Ectodermal cell (in vitro differentiated cells): Measurements from ENCODE around the gene SLC22A4.

Source experiments
- H3K27ac ChIP-seq: 2 replicates; pipeline ENCODE4 v1.7.0; 2013; ENCODE audit warnings: mild to moderate bottlenecking, low read depth, low read length; ENCODE audit not compliant: insufficient read depth, poor library complexity, severe bottlenecking
- H3K27me3 ChIP-seq: 2 replicates; pipeline ENCODE4 v1.7.0; 2013; ENCODE audit warnings: mild to moderate bottlenecking, low read length; ENCODE audit not compliant: insufficient read depth, control insufficient read depth, poor library complexity, severe bottlenecking
- H3K36me3 ChIP-seq: one replicate; pipeline ENCODE4 v1.7.0; 2013; ENCODE audit warnings: low read length; ENCODE audit not compliant: control insufficient read depth, insufficient read depth
- H3K4me1 ChIP-seq: one replicate; pipeline ENCODE4 v1.7.0; 2013; ENCODE audit warnings: low read length; ENCODE audit not compliant: control insufficient read depth, insufficient read depth
- H3K4me3 ChIP-seq: 2 replicates; pipeline ENCODE4 v1.7.0; 2013; ENCODE audit warnings: low read depth, low read length, control low read depth; ENCODE audit not compliant: insufficient read depth
- H3K9me3 ChIP-seq: 2 replicates; pipeline ENCODE4 v1.7.0; 2013; ENCODE audit warnings: mild to moderate bottlenecking, low read length, moderate library complexity; ENCODE audit not compliant: control insufficient read depth
- WGBS, 2 experiments: methylation state at CpG; one replicate each; pipeline ENCODE4 v1.1.7; 2013; ENCODE audit warnings: missing lambda C conversion rate in 2 of 2; 5-methylcytosine and 5-hydroxymethylcytosine counted together

SLC22A4 gene

GRCh38 chr5:132378580-132378979 is 84.4 kb downstream of the SLC22A4 start:
- Histone ChIP-seq H3K27ac (no peak overlapping the region), H3K4me3 (no peak overlapping the region), H3K27me3 (no peaks in the 10 kb centered on the region), H3K4me1 (no peaks in the 10 kb centered on the region), H3K36me3 (no peaks in the 10 kb centered on the region), H3K9me3 (no peaks in the 10 kb centered on the region)
- WGBS, 2 experiments: 91 to 93% methylated on average over 3 of the region's 3 CpGs

GRCh38 chr5:132380047-132380446 is 85.9 kb downstream of the SLC22A4 start:
- Histone ChIP-seq H3K36me3 (no peaks in the 10 kb centered on the region), H3K27ac (no peak overlapping the region), H3K4me3 (no peak overlapping the region), H3K4me1 (no peaks in the 10 kb centered on the region), H3K9me3 (no peaks in the 10 kb centered on the region), H3K27me3 (no peaks in the 10 kb centered on the region)
- 91 to 93% methylated on average over 6 of the region's 6 CpGs for WGBS, 2 experiments

GRCh38 chr5:132380741-132381140 is 86.5 kb downstream of the SLC22A4 start:
- Histone ChIP-seq H3K27ac (no peak overlapping the region), H3K27me3 (no peaks in the 10 kb centered on the region), H3K4me3 (no peak overlapping the region), H3K4me1 (no peaks in the 10 kb centered on the region), H3K9me3 (no peaks in the 10 kb centered on the region), H3K36me3 (no peaks in the 10 kb centered on the region)
- WGBS, 2 experiments: 76 to 85% methylated on average over 2 of the region's 2 CpGs

- no peaks in the 10 kb centered on the region for H3K4me1 ChIP-seq
- no peaks in the 10 kb centered on the region for H3K27me3 ChIP-seq
- no peaks in the 10 kb centered on the region for H3K9me3 ChIP-seq
- H3K36me3 ChIP-seq: no peaks in the 10 kb centered on the region
- WGBS, 2 experiments: 100% methylated on average over 1 of the region's 1 CpG
- no peak overlapping the region for H3K27ac ChIP-seq
- H3K4me3 ChIP-seq: no peak overlapping the region
Measured at GRCh38 chr5:132381614-132382013, 87.4 kb downstream of the SLC22A4 start.

- WGBS, 2 experiments: 92 to 100% methylated on average over 1 of the region's 1 CpG
- Histone ChIP-seq H3K4me1 (no peaks in the 10 kb centered on the region), H3K27me3 (no peaks in the 10 kb centered on the region), H3K36me3 (no peaks in the 10 kb centered on the region), H3K9me3 (no peaks in the 10 kb centered on the region), H3K27ac (no peak overlapping the region), H3K4me3 (no peak overlapping the region)
Measured at GRCh38 chr5:132383261-132383660, 89.1 kb downstream of the SLC22A4 start.

GRCh38 chr5:132383984-132384383 is 89.8 kb downstream of the SLC22A4 start:
- Histone ChIP-seq H3K4me1 (no peaks in the 10 kb centered on the region), H3K9me3 (no peaks in the 10 kb centered on the region), H3K27me3 (no peaks in the 10 kb centered on the region), H3K4me3 (no peak overlapping the region), H3K27ac (no peak overlapping the region), H3K36me3 (no peaks in the 10 kb centered on the region)
- WGBS, 2 experiments: 94 to 95% methylated on average over 5 of the region's 5 CpGs

GRCh38 chr5:132384506-132385050 is 90.4 kb downstream of the SLC22A4 start:
- WGBS, 2 experiments: 91% methylated on average over 4 of the region's 4 CpGs
- Histone ChIP-seq H3K4me3 (no peak overlapping the region), H3K36me3 (no peaks in the 10 kb centered on the region), H3K27me3 (no peaks in the 10 kb centered on the region), H3K27ac (no peak overlapping the region), H3K4me1 (no peaks in the 10 kb centered on the region), H3K9me3 (no peaks in the 10 kb centered on the region)

- no peaks in the 10 kb centered on the region for H3K27me3 ChIP-seq
- H3K27ac ChIP-seq: no peak overlapping the region
- H3K36me3 ChIP-seq: no peaks in the 10 kb centered on the region
- H3K4me1 ChIP-seq: no peaks in the 10 kb centered on the region
- no peak overlapping the region for H3K4me3 ChIP-seq
- no peaks in the 10 kb centered on the region for H3K9me3 ChIP-seq
- 85 to 89% methylated on average over 9 of the region's 9 CpGs for WGBS, 2 experiments
Measured at GRCh38 chr5:132385326-132386105, 91.3 kb downstream of the SLC22A4 start.

- no peaks in the 10 kb centered on the region for H3K27me3 ChIP-seq
- 55 to 60% methylated on average over 10 of the region's 10 CpGs for WGBS, 2 experiments
- no peak overlapping the region for H3K27ac ChIP-seq
- H3K36me3 ChIP-seq: no peaks in the 10 kb centered on the region
- no peaks in the 10 kb centered on the region for H3K9me3 ChIP-seq
- H3K4me1 ChIP-seq: no peaks in the 10 kb centered on the region
- no peak overlapping the region for H3K4me3 ChIP-seq
Measured at GRCh38 chr5:132386644-132387286, 92.6 kb downstream of the SLC22A4 start.

- Histone ChIP-seq H3K9me3 (no peaks in the 10 kb centered on the region), H3K4me1 (no peaks in the 10 kb centered on the region), H3K4me3 (no peak overlapping the region), H3K27me3 (no peaks in the 10 kb centered on the region), H3K27ac (no peak overlapping the region), H3K36me3 (no peaks in the 10 kb centered on the region)
- WGBS, 2 experiments: 88 to 97% methylated on average over 3 to 4 of the region's 4 CpGs
Measured at GRCh38 chr5:132387640-132388117, 93.5 kb downstream of the SLC22A4 start.
